Activated naive CD8-positive, alpha-beta T cell treated with anti-CD3 and anti-CD28 coated beads, Interleukin-2, amount 10 ng/mL, durations not matched to agents 7 days and 5 days (primary cell): ENCODE results near the gene MAP3K13. TPM values are rescaled to one million over a fixed set of nuclear protein-coding genes. Genes with fewer than 3 reads are reported as not detected.
A peak's percentile ranks its signal among the peaks of the same experiment; 100 is the strongest.

Experiments used
- ATAC-seq: fragments of 150-1000 bp; cut with Tn5 transposase; one replicate; pipeline ENCODE4 v1.10.0; 2021; ENCODE audit warnings: low read depth, moderate library complexity
- POLR2A ChIA-PET: fragments of 350-600 bp; sonication (Branson Sonifier 250); formaldehyde crosslinking; loops from one replicate; lab custom pipeline; 2021; ENCODE audit warnings: antibody characterized with exemption; lab: Charles Lee
- DNase-seq: peaks from one replicate; pipeline ENCODE4 v3.0.0; 2021
- H3K27ac Mint-ChIP-seq: one replicate; pipeline ENCODE4 v1.8.0; 2022; ENCODE audit warnings: mild to moderate bottlenecking, mixed read lengths
- H3K27me3 Mint-ChIP-seq: one replicate; pipeline ENCODE4 v1.8.0; 2022; ENCODE audit warnings: mild to moderate bottlenecking, moderate library complexity, mixed read lengths
- H3K36me3 Mint-ChIP-seq: one replicate; pipeline ENCODE4 v1.8.0; 2021; ENCODE audit warnings: mild to moderate bottlenecking, mixed read lengths
- H3K4me1 Mint-ChIP-seq: one replicate; pipeline ENCODE4 v1.8.0; 2021; ENCODE audit warnings: mixed read lengths
- H3K4me3 Mint-ChIP-seq: one replicate; pipeline ENCODE4 v1.8.0; 2022; ENCODE audit warnings: mild to moderate bottlenecking, moderate library complexity, mixed read lengths
- H3K9me3 Mint-ChIP-seq: one replicate; pipeline ENCODE4 v1.8.0; 2021; ENCODE audit warnings: mixed read lengths
- total RNA-seq, 2 experiments: library from RNA; stranded (reverse); gene quantifications; one replicate each; pipeline ENCODE4 v1.2.3, GENCODE V29; 2021

Gene MAP3K13
- total RNA-seq, 2 experiments from 2014 or later, result 11.4 to 12.5 TPM

- H3K27me3 Mint-ChIP-seq, result no peaks in the 10 kb centered on the region
Observed at GRCh38 chr3:185498503-185499396, 135.8 kb downstream of the MAP3K13 start, which contains the start of gene TMEM41A. Gene TMEM41A (minus strand): TSS chr3:185499035. CDS start chr3:185498961, 74 bp downstream.

GRCh38 chr3:185502987-185503386 lies 140.1 kb downstream of the MAP3K13 start:
- DNase-seq (no peak), ATAC-seq (no peak)
- H3K27ac Mint-ChIP-seq, result no peak overlapping the region
- no peaks in the 10 kb centered on the region for H3K36me3 Mint-ChIP-seq
- no peaks in the 10 kb centered on the region for H3K27me3 Mint-ChIP-seq
- POLR2A ChIA-PET, result no interaction called here
- peaks cover 1% of the 10 kb centered on the region for H3K4me1 Mint-ChIP-seq
- no peak overlapping the region for H3K4me3 Mint-ChIP-seq
- no peaks in the 10 kb centered on the region for H3K9me3 Mint-ChIP-seq

More at GRCh38 chr3:185498503-185499396, 135.8 kb downstream of the MAP3K13 start, which contains the start of gene TMEM41A:
- peaks cover 2% of the 10 kb centered on the region for H3K36me3 Mint-ChIP-seq
- H3K4me1 Mint-ChIP-seq, result peaks cover 12% of the 10 kb centered on the region
- H3K4me3 Mint-ChIP-seq, result peak within 1 kb of the TSS; percentile 98
- peak; percentile 97 for ATAC-seq
- peak within 1 kb of the TSS; percentile 95 for H3K27ac Mint-ChIP-seq
- H3K9me3 Mint-ChIP-seq, result no peaks in the 10 kb centered on the region
- POLR2A ChIA-PET, result interaction anchor here (0.7 to 1.5 kb wide), 3 partner anchors 15 to 439 kb away, joined by 3 to 13 read pairs (median 4); partner anchors contain the start of genes SENP2 and TRA2B
- DNase-seq, result peak; percentile 93

GRCh38 chr3:185503521-185503920 lies 140.6 kb downstream of the MAP3K13 start:
- H3K27ac Mint-ChIP-seq, result no peak overlapping the region
- H3K4me3 Mint-ChIP-seq, result no peak overlapping the region
- POLR2A ChIA-PET, result no interaction called here
- no peak for ATAC-seq
- H3K4me1 Mint-ChIP-seq, result peaks cover 1% of the 10 kb centered on the region
- no peaks in the 10 kb centered on the region for H3K36me3 Mint-ChIP-seq
- no peak for DNase-seq
- H3K9me3 Mint-ChIP-seq, result no peaks in the 10 kb centered on the region
- no peaks in the 10 kb centered on the region for H3K27me3 Mint-ChIP-seq

GRCh38 chr3:185504636-185505035 lies 141.7 kb downstream of the MAP3K13 start:
- Mint-ChIP-seq H3K4me3 (no peak overlapping the region), H3K27me3 (no peaks in the 10 kb centered on the region), H3K27ac (no peak overlapping the region), H3K9me3 (no peaks in the 10 kb centered on the region), H3K36me3 (no peaks in the 10 kb centered on the region), H3K4me1 (no peaks in the 10 kb centered on the region)
- DNase-seq (no peak), ATAC-seq (no peak)
- POLR2A ChIA-PET, result no interaction called here

- Mint-ChIP-seq H3K9me3 (no peaks in the 10 kb centered on the region), H3K4me3 (no peak overlapping the region), H3K4me1 (no peaks in the 10 kb centered on the region), H3K27ac (no peak overlapping the region), H3K36me3 (no peaks in the 10 kb centered on the region), H3K27me3 (peaks cover 3% of the 10 kb centered on the region)
- DNase-seq (no peak), ATAC-seq (no peak)
- POLR2A ChIA-PET, result no interaction called here
Observed at GRCh38 chr3:185507883-185508282, 144.9 kb downstream of the MAP3K13 start.

- no peak for DNase-seq
- ATAC-seq, result no peak
- H3K4me1 Mint-ChIP-seq, result no peaks in the 10 kb centered on the region
- POLR2A ChIA-PET, result no interaction called here
- no peak overlapping the region for H3K27ac Mint-ChIP-seq
- no peak overlapping the region for H3K4me3 Mint-ChIP-seq
- no peaks in the 10 kb centered on the region for H3K36me3 Mint-ChIP-seq
- H3K27me3 Mint-ChIP-seq, result peaks cover 7% of the 10 kb centered on the region
- no peaks in the 10 kb centered on the region for H3K9me3 Mint-ChIP-seq
Observed at GRCh38 chr3:185508335-185508991, 145.5 kb downstream of the MAP3K13 start.

- Mint-ChIP-seq H3K9me3 (no peaks in the 10 kb centered on the region), H3K27me3 (peaks cover 10% of the 10 kb centered on the region), H3K36me3 (no peaks in the 10 kb centered on the region), H3K27ac (no peak overlapping the region), H3K4me1 (no peaks in the 10 kb centered on the region), H3K4me3 (no peak overlapping the region)
- DNase-seq (no peak), ATAC-seq (no peak)
- POLR2A ChIA-PET, result no interaction called here
Observed at GRCh38 chr3:185511711-185512110, 148.8 kb downstream of the MAP3K13 start.

GRCh38 chr3:185517387-185518130 lies 154.6 kb downstream of the MAP3K13 start:
- Mint-ChIP-seq H3K27me3 (peaks cover 18% of the 10 kb centered on the region), H3K36me3 (no peaks in the 10 kb centered on the region), H3K9me3 (no peaks in the 10 kb centered on the region), H3K4me1 (no peaks in the 10 kb centered on the region), H3K4me3 (no peak overlapping the region), H3K27ac (no peak overlapping the region)
- DNase-seq, result no peak
- no peak for ATAC-seq
- POLR2A ChIA-PET, result no interaction called here

GRCh38 chr3:185519021-185519420 lies 156.1 kb downstream of the MAP3K13 start:
- ATAC-seq (no peak), DNase-seq (no peak)
- Mint-ChIP-seq H3K9me3 (no peaks in the 10 kb centered on the region), H3K27ac (no peak overlapping the region), H3K4me3 (no peak overlapping the region), H3K4me1 (no peaks in the 10 kb centered on the region), H3K36me3 (no peaks in the 10 kb centered on the region), H3K27me3 (peaks cover 21% of the 10 kb centered on the region)
- POLR2A ChIA-PET, result no interaction called here

- H3K4me1 Mint-ChIP-seq, result no peaks in the 10 kb centered on the region
- H3K9me3 Mint-ChIP-seq, result no peaks in the 10 kb centered on the region
- no peak overlapping the region for H3K27ac Mint-ChIP-seq
- H3K4me3 Mint-ChIP-seq, result no peak overlapping the region
- no peaks in the 10 kb centered on the region for H3K36me3 Mint-ChIP-seq
- ATAC-seq (no peak), DNase-seq (no peak)
- POLR2A ChIA-PET, result no interaction called here
- H3K27me3 Mint-ChIP-seq, result peaks cover 23% of the 10 kb centered on the region
Observed at GRCh38 chr3:185521349-185522138, 158.6 kb downstream of the MAP3K13 start.

GRCh38 chr3:185526349-185526951 lies 163.5 kb downstream of the MAP3K13 start:
- POLR2A ChIA-PET, result no interaction called here
- ATAC-seq (no peak), DNase-seq (no peak)
- no peaks in the 10 kb centered on the region for H3K9me3 Mint-ChIP-seq
- H3K36me3 Mint-ChIP-seq, result no peaks in the 10 kb centered on the region
- no peak overlapping the region for H3K4me3 Mint-ChIP-seq
- no peak overlapping the region for H3K27ac Mint-ChIP-seq
- H3K27me3 Mint-ChIP-seq, result peaks cover 21% of the 10 kb centered on the region
- H3K4me1 Mint-ChIP-seq, result no peaks in the 10 kb centered on the region

- DNase-seq, result no peak
- Mint-ChIP-seq H3K4me3 (no peak overlapping the region), H3K4me1 (no peaks in the 10 kb centered on the region), H3K27ac (no peak overlapping the region), H3K9me3 (no peaks in the 10 kb centered on the region), H3K36me3 (no peaks in the 10 kb centered on the region), H3K27me3 (peaks cover 18% of the 10 kb centered on the region)
- POLR2A ChIA-PET, result no interaction called here
- ATAC-seq, result no peak
Observed at GRCh38 chr3:185527364-185527763, 164.4 kb downstream of the MAP3K13 start.
